GM18517 (cell line): ENCODE results near the gene CDCA4.

Source experiments
- ATAC-seq: cut with Tn5 transposase; IDR thresholded peaks from one replicate; pipeline ENCODE4 v1.9.1; 2021; ENCODE audit warnings: mild to moderate bottlenecking, moderate library complexity; ENCODE audit not compliant: unreplicated experiment

Gene CDCA4

GRCh38 chr14:104978746-104979691 is 41.9 kb downstream of the CDCA4 start:
- ATAC-seq, result no peak

GRCh38 chr14:104977681-104978653 is 42.9 kb downstream of the CDCA4 start, which contains the start of gene AHNAK2:
Gene AHNAK2, minus strand, starts transcription at chr14:104978374. Its CDS starts 137 bp downstream, at chr14:104978237.
- ATAC-seq, result no peak

GRCh38 chr14:104977008-104977680 is 43.7 kb downstream of the CDCA4 start:
- ATAC-seq, result no peak

- no peak for ATAC-seq
Observed at GRCh38 chr14:104976198-104977007, 44.5 kb downstream of the CDCA4 start.

GRCh38 chr14:104975481-104976197 is 45.2 kb downstream of the CDCA4 start:
- ATAC-seq, result no peak

GRCh38 chr14:104974665-104975390 is 46.1 kb downstream of the CDCA4 start:
- no peak for ATAC-seq

GRCh38 chr14:104974146-104974541 is 46.7 kb downstream of the CDCA4 start:
- ATAC-seq, result no peak

GRCh38 chr14:104973385-104974145 is 47.3 kb downstream of the CDCA4 start:
- no peak for ATAC-seq

GRCh38 chr14:104973135-104973384 is 47.8 kb downstream of the CDCA4 start:
- no peak for ATAC-seq

GRCh38 chr14:104972301-104973134 is 48.4 kb downstream of the CDCA4 start:
- ATAC-seq, result no peak

- no peak for ATAC-seq
Observed at GRCh38 chr14:104971447-104972240, 49.2 kb downstream of the CDCA4 start.

- ATAC-seq, result no peak
Observed at GRCh38 chr14:104970231-104971068, 50.4 kb downstream of the CDCA4 start.

- no peak for ATAC-seq
Observed at GRCh38 chr14:104969741-104970230, 51.1 kb downstream of the CDCA4 start.

GRCh38 chr14:104968541-104969401 is 52.1 kb downstream of the CDCA4 start:
- no peak for ATAC-seq

- ATAC-seq, result no peak
Observed at GRCh38 chr14:104968153-104968527, 52.7 kb downstream of the CDCA4 start.
